GM10266 (cell line): Measurements from ENCODE around the gene HRH3.

ENCODE experiments used
- DNase-seq: peaks from one replicate; pipeline ENCODE4 v3.0.0; 2012; ENCODE audit errors: extremely low spot score
- TF ChIP-seq, protein P1 (sequence below): IDR thresholded peaks from 2 replicates; pipeline ENCODE4 v1.5.1; 2012; ENCODE audit warnings: mild to moderate bottlenecking, low read depth; ENCODE audit not compliant: control insufficient read depth, insufficient read depth; ENCODE audit errors: missing control alignments

HRH3 gene

DNA sequence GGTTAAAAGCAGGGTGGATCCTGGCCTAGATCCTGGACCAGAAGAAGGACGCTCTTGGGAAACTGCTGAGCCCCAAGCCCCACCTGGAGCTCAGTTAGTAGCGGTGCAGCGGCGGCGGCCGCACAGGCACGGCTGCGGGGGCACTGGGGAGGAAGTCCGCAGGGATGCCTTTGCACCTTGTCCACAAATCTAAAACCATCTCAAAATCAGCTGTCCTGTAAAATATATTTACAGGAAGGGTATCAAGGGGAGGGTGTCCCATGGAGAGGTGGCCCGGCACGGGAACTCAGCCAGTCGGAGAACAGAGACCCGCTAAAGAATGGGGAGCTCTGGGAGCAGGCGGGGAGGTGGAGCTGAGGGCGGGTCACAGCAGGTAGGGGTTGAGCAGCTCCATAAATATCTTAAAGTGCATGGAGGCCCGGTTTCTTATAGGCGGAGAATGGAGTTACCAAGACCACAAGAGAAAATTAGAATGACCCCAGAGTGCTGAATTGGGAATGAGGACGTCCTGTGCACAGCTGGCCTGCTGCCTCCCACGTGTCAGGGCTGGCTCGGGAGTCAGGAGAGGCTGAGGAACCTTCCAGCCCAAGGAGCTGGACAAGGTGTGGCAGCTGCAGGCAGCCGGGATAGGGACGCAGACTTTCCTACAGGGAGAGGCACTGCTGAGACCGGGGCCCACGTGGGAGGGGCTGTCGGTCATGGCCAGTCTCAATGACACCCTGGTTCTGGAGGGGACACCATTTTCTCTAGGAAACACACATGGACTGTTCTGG is 29.3 kb downstream of the HRH3 start:
- TF ChIP-seq, protein P1, sequence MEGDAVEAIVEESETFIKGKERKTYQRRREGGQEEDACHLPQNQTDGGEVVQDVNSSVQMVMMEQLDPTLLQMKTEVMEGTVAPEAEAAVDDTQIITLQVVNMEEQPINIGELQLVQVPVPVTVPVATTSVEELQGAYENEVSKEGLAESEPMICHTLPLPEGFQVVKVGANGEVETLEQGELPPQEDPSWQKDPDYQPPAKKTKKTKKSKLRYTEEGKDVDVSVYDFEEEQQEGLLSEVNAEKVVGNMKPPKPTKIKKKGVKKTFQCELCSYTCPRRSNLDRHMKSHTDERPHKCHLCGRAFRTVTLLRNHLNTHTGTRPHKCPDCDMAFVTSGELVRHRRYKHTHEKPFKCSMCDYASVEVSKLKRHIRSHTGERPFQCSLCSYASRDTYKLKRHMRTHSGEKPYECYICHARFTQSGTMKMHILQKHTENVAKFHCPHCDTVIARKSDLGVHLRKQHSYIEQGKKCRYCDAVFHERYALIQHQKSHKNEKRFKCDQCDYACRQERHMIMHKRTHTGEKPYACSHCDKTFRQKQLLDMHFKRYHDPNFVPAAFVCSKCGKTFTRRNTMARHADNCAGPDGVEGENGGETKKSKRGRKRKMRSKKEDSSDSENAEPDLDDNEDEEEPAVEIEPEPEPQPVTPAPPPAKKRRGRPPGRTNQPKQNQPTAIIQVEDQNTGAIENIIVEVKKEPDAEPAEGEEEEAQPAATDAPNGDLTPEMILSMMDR: no peak
- DNase-seq: no peak

DNA sequence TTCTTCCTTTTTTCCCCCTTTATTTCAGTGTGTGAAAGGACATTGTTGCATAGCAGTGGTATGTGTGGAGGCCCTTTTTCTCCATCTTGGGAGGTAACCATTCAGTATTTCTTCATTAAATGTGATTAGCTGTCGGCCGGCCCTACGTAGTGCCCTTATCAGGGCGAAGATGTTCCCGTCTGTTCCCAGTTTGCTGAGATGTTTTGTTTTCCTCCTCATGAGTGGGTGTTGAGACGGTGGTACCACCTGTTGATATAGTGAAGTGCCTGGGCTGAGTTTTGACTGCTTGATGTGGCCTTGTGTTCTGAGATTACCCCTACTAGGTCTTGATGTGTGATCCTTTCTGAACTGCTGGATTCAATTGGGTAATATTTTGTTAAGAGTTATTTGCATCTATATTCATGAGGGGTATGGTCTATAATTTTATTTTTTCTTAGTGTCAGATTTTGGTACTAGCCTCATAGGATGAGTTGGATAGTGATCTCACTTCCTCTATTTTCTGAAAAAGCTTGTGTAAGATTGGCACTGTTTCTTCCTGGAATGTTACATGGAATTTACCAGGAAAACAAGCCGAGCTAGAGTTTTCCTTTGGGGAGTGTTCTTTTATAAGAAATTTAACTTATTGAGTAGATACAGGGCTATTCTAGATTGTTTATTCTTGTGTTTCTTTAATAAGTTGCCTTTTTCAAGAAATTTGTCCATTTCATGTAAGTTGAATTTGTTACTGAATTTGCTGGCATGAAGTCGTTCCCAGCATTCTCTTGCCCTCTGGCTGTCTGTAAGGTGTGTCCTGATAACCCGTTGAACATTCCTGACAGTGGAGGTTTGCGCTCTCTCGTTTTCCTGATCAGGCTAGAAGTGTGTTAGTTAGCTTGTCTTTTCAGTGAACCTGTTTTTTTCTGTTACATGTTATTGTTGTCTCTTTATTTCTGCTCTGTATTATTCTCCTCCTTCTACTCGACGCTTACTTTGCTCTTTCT is 32.9 kb downstream of the HRH3 start:
- no peak for DNase-seq
- TF ChIP-seq, protein P1: no peak

DNA sequence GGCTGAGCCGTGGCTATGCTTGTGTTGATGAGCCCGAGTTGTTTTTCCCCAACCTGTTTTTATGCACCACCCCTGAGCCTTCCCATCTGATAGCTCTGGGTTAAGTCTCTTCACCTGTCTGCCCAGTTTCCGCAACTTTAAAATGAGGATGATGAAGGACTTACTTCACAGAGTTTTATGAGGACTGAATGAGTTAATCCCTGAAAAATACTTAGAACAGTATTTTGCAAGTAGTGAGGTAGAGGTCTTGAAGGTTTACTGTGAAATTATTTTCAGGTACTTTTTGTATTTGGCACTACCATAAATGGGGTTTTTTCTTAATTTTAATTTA is 34.0 kb downstream of the HRH3 start:
- DNase-seq: no peak
- TF ChIP-seq, protein P1: no peak

DNA sequence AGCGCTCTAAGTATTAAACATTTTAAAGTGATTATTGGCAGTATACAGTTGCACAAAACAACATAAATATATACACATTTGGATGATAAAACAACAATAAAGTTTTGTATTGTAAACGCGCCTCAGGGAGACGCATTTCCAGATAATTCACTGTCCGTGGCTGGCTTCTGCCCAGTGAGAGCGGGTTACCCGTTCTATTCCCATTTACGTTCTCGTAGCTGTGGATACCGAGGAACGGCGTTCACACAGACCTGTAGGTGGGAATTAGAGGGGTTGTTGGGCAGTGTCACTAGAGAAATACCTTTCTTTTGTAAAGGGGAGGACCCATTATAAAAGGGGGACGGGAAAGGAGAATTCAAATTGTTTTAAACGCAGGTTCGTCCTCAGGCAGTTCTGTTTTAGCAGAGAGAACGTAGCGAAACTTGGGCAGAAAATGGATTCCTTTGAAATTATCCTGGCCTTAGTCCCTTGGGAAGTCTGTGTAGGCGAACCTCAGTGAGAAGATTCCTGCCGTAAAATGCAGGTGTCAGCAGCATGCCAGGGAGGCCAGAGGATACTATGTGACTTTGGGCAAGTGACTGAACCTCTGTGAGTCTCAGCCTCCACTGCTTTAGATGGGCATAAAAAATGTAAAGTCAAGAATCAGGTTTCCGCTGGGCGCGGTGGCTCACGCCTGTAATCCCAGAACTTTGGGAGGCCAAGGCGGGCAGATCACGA is 36.5 kb downstream of the HRH3 start:
- no peak for DNase-seq
- TF ChIP-seq, protein P1: no peak

DNA sequence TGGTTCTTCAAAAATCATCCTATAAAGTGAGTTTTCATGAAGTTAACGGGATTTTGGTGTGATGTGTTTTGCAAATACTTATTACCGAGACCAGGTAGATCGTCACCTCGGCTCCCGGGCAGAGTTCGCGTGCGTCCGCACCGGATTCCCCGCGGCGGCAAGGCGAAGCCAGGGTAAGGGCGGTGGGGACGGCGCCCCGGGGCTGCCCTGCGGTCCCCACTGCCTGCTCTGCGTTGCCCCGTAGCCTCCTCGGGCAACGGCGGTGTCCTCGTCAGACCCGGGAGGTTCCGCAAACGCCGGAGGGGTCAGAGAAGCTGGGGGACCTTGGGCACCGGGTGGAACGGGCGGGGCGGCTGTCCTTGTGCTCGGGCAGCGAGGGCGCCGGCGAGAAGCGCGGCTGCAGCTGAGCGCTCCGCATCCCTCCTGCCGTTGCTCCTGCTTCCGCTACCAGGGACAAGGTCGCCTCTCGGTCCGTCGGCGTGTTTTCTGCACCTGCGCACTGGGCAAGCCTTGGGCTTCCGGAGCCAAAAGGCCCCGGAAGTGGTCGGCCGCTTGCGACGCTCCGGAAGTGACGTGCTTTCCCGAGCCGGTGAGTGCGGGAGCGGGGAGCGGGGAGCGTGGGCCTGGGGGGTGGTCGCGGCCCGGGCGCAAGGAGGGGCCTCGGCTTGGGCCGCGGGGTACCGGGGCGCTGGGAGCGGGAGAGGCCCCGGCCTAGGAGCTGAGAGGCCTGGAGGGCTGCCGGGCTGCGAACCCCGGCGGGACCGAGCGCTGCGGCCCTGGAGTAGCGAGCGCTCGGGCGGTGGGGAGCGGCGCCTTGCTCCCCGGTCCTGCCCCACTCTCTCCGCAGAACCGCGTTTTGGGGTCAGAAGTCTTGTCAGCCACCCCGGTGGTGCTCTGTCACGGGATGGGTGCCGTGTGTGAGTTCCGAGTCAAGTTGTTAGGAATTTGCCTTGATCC is 37.3 kb downstream of the HRH3 start, which contains the start of gene MTG2:
TSS of gene MTG2 (plus strand) at position 560 of the 957 bp plus-strand sequence. CDS start 10,393 bp downstream, outside the sequence.
- TF ChIP-seq, protein P1: no peak

DNA sequence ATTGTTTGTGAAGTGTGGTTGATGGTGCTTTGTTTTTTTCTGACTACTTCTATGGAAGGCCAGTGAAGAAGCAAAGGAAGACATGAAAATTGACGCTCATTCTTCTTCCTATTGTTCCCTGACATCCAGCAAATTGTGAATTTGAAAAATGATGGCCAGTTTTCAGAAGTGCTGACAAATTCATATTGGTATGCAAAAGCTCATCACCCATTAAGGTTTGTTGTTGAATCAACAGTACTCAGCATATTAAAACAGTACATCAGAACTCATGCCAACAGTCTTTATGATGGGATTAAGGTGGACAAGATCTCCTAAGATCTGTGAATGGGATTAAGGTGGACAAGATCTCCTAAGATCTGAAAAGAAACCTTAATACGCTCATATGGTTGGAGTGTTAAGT is 38.3 kb downstream of the HRH3 start:
- TF ChIP-seq, protein P1: no peak
- no peak for DNase-seq

More for the DNA sequence above, 37.3 kb downstream of the HRH3 start, which contains the start of gene MTG2:
- peak; percentile 99 for DNase-seq
